ENCODE data around the gene HDLBP.
"Not testable (repeated sequence)": the region's sequence is repeated elsewhere in the genome, so short reads cannot be mapped to it uniquely, and the experiment has no call there.

The HDLBP gene

GRCh38 chr2:241302759-241303651, 12.5 kb downstream of the HDLBP start:
- DNase-seq (ENCODE audit: low read depth, low spot score): no peak

DNA sequence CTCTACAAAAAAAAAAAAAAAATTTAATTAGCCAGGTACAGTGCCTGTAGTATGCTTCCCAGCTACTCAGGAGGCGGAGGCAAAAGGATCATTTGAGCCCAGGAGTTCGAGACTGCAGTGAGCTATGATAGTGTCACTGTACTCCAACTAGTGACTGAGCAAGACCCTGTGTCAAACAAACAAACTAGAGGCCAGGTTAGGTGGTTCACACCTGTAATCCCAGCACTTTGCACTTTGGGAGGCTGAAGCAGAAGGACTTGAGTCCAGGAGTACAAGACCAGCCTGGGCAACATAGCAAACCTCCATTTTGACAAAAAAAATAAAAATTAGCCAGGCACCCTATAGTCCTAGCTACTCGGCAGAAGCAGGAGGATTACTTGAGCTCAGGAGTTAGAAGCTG, 13.4 kb downstream of the HDLBP start:
- no peak for DNase-seq (ENCODE audit: low read depth, low spot score)

DNA sequence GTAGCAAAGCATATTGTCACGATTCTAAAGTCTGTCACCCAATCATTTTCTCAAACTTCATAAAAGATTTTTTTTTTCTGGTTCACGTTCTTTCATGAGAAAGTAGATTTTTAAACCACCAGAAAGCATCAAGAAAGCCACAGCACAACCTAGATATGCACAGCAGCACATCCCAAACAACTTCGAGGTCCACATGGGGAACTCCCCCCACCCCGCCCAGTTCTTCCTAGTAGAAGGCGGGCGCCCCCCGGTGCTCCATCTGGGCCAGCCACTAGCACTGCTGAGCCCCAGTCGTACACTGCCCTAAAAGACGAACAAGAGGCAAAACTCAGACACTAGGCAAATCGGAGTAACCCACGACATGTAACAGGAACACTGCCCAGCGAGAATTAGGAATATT, 15.5 kb downstream of the HDLBP start:
- no peak for DNase-seq (ENCODE audit: low read depth, low spot score)

DNA sequence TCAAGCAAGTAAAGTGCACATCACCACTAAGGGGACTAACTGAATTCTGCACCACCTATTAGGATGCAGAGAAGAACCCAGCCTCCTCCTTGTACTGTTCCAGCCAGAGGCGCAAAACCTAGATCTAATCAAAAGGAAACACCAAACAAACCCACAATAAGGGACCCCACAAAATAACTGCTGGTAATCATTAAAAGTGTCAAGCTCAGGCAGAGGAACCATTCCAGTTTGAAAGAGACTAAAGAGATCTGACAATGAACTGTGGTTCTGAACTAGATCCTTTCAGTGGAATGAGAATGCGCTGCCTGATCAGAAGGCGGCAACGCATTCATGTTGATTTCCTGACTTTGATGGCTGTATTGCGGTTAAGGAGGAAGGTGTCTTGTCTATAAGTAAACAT, 16.8 kb downstream of the HDLBP start:
- no peak for DNase-seq (ENCODE audit: low read depth, low spot score)

DNA sequence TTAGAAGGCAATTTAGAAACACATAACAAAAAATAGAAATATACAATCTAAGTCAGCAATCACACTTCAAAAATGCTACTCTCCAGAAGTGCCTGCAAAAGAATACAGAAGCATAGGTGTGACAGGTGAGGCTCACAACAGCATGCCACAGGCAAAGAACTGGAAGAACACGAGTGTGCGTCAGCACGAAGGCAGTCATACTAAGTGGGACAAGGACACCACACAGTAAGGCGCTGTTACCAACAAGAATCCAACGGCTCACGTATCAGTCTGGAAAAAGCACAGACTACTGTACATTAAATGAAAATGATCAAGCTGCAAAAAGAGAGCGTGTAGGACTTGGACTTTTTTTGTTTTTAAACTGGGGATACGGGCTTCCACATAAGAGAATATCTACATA, 18.7 kb downstream of the HDLBP start:
- no peak for DNase-seq (ENCODE audit: low read depth, low spot score)

- DNase-seq (ENCODE audit: low read depth, low spot score): no peak
These were observed 20.0 kb downstream of the HDLBP start for GRCh38 chr2:241295326-241296095.

GRCh38 chr2:241293378-241293797, 22.1 kb downstream of the HDLBP start:
- DNase-seq (ENCODE audit: low read depth, low spot score): not testable (repeated sequence)

DNA sequence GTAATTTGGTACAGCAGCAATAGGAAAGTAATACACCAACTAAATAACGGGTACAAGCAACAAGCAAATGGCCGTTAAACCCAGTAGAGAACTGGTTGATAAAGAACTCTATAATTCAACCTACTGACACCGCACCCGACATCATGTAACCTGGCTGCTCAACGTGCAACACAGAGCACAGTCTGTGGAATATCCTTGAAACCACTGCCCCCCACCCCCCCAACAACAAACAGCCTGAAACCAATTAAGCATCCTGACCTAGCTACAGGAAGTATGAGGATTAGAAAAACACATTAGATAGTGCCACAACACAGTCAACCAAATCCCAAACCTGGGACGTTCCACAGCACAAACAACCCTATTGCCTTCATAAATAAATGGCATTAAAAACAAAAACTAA, 23.5 kb downstream of the HDLBP start:
- DNase-seq (ENCODE audit: low read depth, low spot score): no peak

- DNase-seq (ENCODE audit: low read depth, low spot score): no peak
These were observed 24.3 kb downstream of the HDLBP start for GRCh38 chr2:241291153-241291552.

- no peak for DNase-seq (ENCODE audit: low read depth, low spot score)
These were observed 25.9 kb downstream of the HDLBP start for GRCh38 chr2:241289597-241289996.

- no peak for DNase-seq (ENCODE audit: low read depth, low spot score)
These were observed 26.4 kb downstream of the HDLBP start for GRCh38 chr2:241289053-241289452.

- no peak for DNase-seq (ENCODE audit: low read depth, low spot score)
These were observed 27.1 kb downstream of the HDLBP start for GRCh38 chr2:241288324-241288888.

- DNase-seq (ENCODE audit: low read depth, low spot score): no peak
These were observed 29.0 kb downstream of the HDLBP start for GRCh38 chr2:241286348-241287090.

GRCh38 chr2:241285596-241285995, 29.9 kb downstream of the HDLBP start:
- DNase-seq (ENCODE audit: low read depth, low spot score): no peak

GRCh38 chr2:241282555-241282954, 32.9 kb downstream of the HDLBP start:
- no peak for DNase-seq (ENCODE audit: low read depth, low spot score)

DNA sequence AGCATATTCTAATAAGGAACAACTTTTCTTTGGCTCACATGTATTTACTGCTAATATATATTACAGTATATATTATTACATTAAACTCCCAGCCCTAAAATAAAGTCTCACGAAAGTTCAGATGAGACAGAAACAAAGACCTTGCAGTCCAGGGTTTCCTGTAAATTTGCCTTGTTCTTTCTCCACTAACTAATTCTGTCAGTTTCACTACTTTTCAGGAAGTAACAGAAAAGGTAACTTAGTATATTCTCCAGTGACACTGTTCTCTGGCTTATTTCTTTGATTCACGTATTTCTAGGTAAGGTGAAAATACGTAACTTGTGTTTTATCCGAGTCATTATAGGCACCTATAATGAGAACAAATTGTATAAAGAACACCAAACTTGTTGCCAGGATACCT, 35.2 kb downstream of the HDLBP start:
- DNase-seq (ENCODE audit: low read depth, low spot score): no peak

- DNase-seq (ENCODE audit: low read depth, low spot score): no peak
These were observed 35.6 kb downstream of the HDLBP start for GRCh38 chr2:241279828-241280227.

- no peak for DNase-seq (ENCODE audit: low read depth, low spot score)
These were observed 36.1 kb downstream of the HDLBP start for GRCh38 chr2:241279413-241279812.

- not testable (repeated sequence) for DNase-seq (ENCODE audit: low read depth, low spot score)
These were observed 37.2 kb downstream of the HDLBP start for GRCh38 chr2:241278306-241278705.

DNA sequence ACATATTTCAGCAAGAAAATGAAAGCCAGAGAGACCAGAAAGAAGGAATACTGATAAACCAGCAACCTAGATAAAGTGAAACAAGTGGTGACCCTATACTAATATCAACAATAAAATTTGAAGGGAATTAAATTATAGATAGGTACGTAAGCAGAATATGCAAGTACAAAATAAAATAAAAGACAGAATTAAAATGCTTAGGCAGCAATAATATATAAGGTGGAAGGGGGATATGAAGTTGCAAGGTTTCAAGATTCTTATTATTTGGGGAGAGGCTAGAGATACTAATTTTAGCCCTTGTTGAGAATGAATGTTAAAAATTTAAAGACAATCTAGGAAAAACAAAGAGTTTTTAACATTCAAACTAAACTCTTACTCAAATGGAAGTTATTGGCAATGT, 39.6 kb downstream of the HDLBP start:
- no peak for DNase-seq (ENCODE audit: low read depth, low spot score)

- no peak for DNase-seq (ENCODE audit: low read depth, low spot score)
These were observed 40.0 kb downstream of the HDLBP start for GRCh38 chr2:241275504-241275903.

DNA sequence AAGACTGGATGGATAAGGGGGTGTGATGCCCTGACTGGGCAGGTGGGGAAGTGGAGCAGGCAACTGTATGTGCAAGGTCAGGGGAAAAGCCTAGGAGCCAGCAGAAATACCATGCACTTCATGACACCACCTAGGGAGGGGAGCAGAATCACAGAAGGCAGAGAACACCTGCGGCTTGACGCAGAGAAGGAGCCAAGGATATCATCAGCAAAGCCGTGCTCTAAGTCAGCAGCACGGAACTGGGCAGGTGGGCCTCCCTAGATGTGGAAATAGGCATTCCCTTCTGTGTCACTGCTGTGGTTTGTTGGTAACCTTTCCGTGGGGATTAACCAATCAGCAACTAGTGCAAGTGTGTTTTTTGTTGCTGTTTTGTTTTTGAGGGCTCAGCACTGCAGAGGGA, 41.3 kb downstream of the HDLBP start:
- DNase-seq (ENCODE audit: low read depth, low spot score): no peak

Data from activated naive CD8-positive, alpha-beta T cell treated with anti-CD3 and anti-CD28 coated beads, Interleukin-2, amount 50 U/mL, for 16 hours (primary cell).